Liver (tissue), 9 donors: ENCODE results near the gene SOHLH1. TPM values are rescaled to one million over a fixed set of nuclear protein-coding genes. Genes with fewer than 3 reads are reported as not detected.

ENCODE experiments used
- DNase-seq: peaks from one replicate; pipeline ENCODE4 v3.0.0-alpha.2; 2017; ENCODE audit warnings: low spot score
- H3K27ac ChIP-seq, 2 donors: one replicate each; pipeline ENCODE4 v1.7.0; 2013; ENCODE audit warnings: inconsistent platforms in 2 of 2, low read length in 2 of 2, control low read depth in 1 of 2, low read depth in 1 of 2, mild to moderate bottlenecking in 1 of 2
- H3K27me3 ChIP-seq, 4 donors: one replicate each; pipeline versions ENCODE4 v1.6.1 to v1.7.0; 2013; ENCODE audit warnings: low read length in 3 of 4, inconsistent platforms in 1 of 4, mild to moderate bottlenecking in 1 of 4, moderate library complexity in 1 of 4; ENCODE audit not compliant: control insufficient read depth in 4 of 4, insufficient read depth in 4 of 4
- H3K36me3 ChIP-seq, 4 donors: one replicate each; pipeline versions ENCODE4 v1.6.1 to v1.7.0; 2013; ENCODE audit warnings: low read length in 3 of 4, mild to moderate bottlenecking in 3 of 4, low read depth in 1 of 4, moderate library complexity in 1 of 4; ENCODE audit not compliant: control insufficient read depth in 4 of 4, insufficient read depth in 3 of 4
- H3K4me1 ChIP-seq, 4 donors: one replicate each; pipeline versions ENCODE4 v1.6.1 to v1.7.0; 2013; ENCODE audit warnings: low read length in 3 of 4, mild to moderate bottlenecking in 3 of 4, moderate library complexity in 1 of 4; ENCODE audit not compliant: control insufficient read depth in 4 of 4, insufficient read depth in 4 of 4
- H3K4me3 ChIP-seq, 3 donors: one replicate each; pipeline versions ENCODE4 v1.6.1 to v1.7.0; 2013; ENCODE audit warnings: low read length in 3 of 3, control low read depth in 1 of 3, low read depth in 1 of 3, mild to moderate bottlenecking in 1 of 3
- H3K9ac ChIP-seq, 2 donors: one replicate each; pipeline ENCODE4 v1.7.0; 2013; ENCODE audit warnings: low read length in 2 of 2, mild to moderate bottlenecking in 2 of 2, moderate library complexity in 2 of 2, control low read depth in 1 of 2, low read depth in 1 of 2
- H3K9me3 ChIP-seq, 4 donors: one replicate each; pipeline versions ENCODE4 v1.6.1 to v1.7.0; 2013; ENCODE audit warnings: low read length in 3 of 4; ENCODE audit not compliant: control insufficient read depth in 4 of 4
- EGR1 ChIP-seq, 2 donors: IDR thresholded peaks; 2 replicates each; pipeline ENCODE4 v1.6.1; 2016 to 2018; ENCODE audit warnings: antibody characterized with exemption in 2 of 2, low read depth in 2 of 2
- FOXA1 ChIP-seq: IDR thresholded peaks from 2 replicates; pipeline ENCODE4 v1.6.1; 2016; ENCODE audit warnings: antibody characterized with exemption
- FOXA2 ChIP-seq: IDR thresholded peaks from 2 replicates; pipeline ENCODE4 v1.6.1; 2016; ENCODE audit warnings: antibody characterized with exemption
- GABPA ChIP-seq, 2 donors: IDR thresholded peaks in 1 of 2; conservative IDR thresholded peaks in 1 of 2; 2 replicates each; pipeline ENCODE4 v1.6.1; 2016; ENCODE audit warnings: antibody characterized with exemption in 2 of 2, mild to moderate bottlenecking in 1 of 2, moderate library complexity in 1 of 2
- HNF4A ChIP-seq, 2 donors: conservative IDR thresholded peaks; 2 replicates each; pipeline ENCODE4 v1.6.1; 2016; ENCODE audit warnings: antibody characterized with exemption in 2 of 2, mild to moderate bottlenecking in 2 of 2
- HNF4G ChIP-seq: IDR thresholded peaks from 2 replicates; pipeline ENCODE4 v1.6.1; 2016; ENCODE audit warnings: antibody characterized with exemption
- JUND ChIP-seq, 2 donors: IDR thresholded peaks; 2 replicates each; pipeline ENCODE4 v1.6.1; 2016; ENCODE audit warnings: antibody characterized with exemption in 2 of 2
- NR2F2 ChIP-seq: IDR thresholded peaks from 2 replicates; pipeline ENCODE4 v1.6.1; 2016; ENCODE audit warnings: antibody characterized with exemption
- RAD21 ChIP-seq, 2 donors: IDR thresholded peaks; 2 replicates each; pipeline ENCODE4 v1.6.1; 2016; ENCODE audit warnings: antibody characterized with exemption in 2 of 2, mild to moderate bottlenecking in 2 of 2
- RXRA ChIP-seq, 2 donors: IDR thresholded peaks; 2 replicates each; pipeline ENCODE4 v1.6.1; 2017 to 2018; ENCODE audit warnings: antibody characterized with exemption in 2 of 2, mild to moderate bottlenecking in 1 of 2
- SP1 ChIP-seq: IDR thresholded peaks from 2 replicates; pipeline ENCODE4 v1.6.1; 2018; ENCODE audit warnings: antibody characterized with exemption, mild to moderate bottlenecking
- YY1 ChIP-seq: IDR thresholded peaks from 2 replicates; pipeline ENCODE4 v1.6.1; 2016; ENCODE audit warnings: antibody characterized with exemption, mild to moderate bottlenecking
- WGBS: extraction: QIAGEN DNeasy Blood & Tissue Kit; methylation state at CpG from one replicate; pipeline ENCODE4 v1.1.7; 2013; 5-methylcytosine and 5-hydroxymethylcytosine counted together
- polyA plus RNA-seq, 2 donors: library from polyadenylated mRNA; stranded (reverse) in 1 of 2; unstranded in 1 of 2; fragments of 200-250 nt in 1 of 2; fragments of >200 nt in 1 of 2; fragmentation: Nextera tagmentation in 1 of 2; extraction: Ambion mirVana in 1 of 2; gene quantifications; one replicate each; pipeline versions ENCODE4 v1.2.1 to v1.2.3, GENCODE V29; 2013 to 2015
- total RNA-seq, 2 donors: library from RNA; depleted of rRNA; stranded (reverse); fragments of >200 nt; gene quantifications; one replicate each; pipeline ENCODE4 v1.2.3, GENCODE V29; 2014
- TF ChIP-seq, protein P1 (sequence below): IDR thresholded peaks from 2 replicates; pipeline ENCODE4 v1.6.1; 2016; ENCODE audit warnings: antibody characterized with exemption
- TF ChIP-seq, protein P2 (sequence below): fragments of 150-350 bp; IDR thresholded peaks from 2 replicates; pipeline ENCODE4 v1.5.1; 2017; ENCODE audit warnings: improper control_type of control experiment, low read depth, low read length; ENCODE audit not compliant: missing input control
- TF ChIP-seq, protein P3 (sequence below): IDR thresholded peaks from 2 replicates; pipeline ENCODE4 v1.6.1; 2016; ENCODE audit warnings: antibody characterized with exemption, mild to moderate bottlenecking
- TF ChIP-seq, protein P4 (sequence below): IDR thresholded peaks from 2 replicates; pipeline ENCODE4 v1.6.1; 2016; ENCODE audit warnings: antibody characterized with exemption
- TF ChIP-seq, protein P5 (sequence below): IDR thresholded peaks from 2 replicates; pipeline ENCODE4 v1.6.1; 2016; ENCODE audit warnings: antibody characterized with exemption
- donor health status: healthy.
- donor health status: healthy.
- donor health status: healthy.
- donor health status: healthy.
- donor health status: healthy.

SOHLH1 gene
- total and polyA plus RNA-seq, 4 donors = not detected

DNA sequence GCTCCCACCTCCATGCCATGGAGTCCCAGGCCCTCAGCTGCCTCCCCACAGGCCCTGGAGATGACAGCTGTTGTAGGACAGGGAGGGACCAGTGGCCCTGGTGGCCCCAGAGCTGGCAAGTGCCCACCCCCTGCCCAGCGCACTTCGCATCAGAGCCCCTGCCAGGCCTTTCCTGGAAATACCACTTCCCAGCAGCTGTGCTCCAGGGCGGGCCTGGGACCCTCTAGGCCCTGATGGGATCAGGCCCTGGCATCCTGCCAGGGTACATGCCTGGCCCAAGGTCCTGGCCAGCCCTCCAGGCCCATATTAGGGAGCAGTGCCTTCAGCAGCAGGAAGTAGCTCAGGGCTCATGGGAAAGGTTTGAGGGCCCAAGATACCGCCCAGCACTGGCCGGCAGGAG is 5.2 kb upstream of the SOHLH1 start:
- no peak overlapping the region for H3K27ac ChIP-seq
- H3K27me3 ChIP-seq = peaks cover 2 to 6% (median 3%) of the 10 kb centered on the region in 4 donors
- no peak overlapping the region for H3K9ac ChIP-seq
- no peak for TF ChIP-seq HNF4A (conservative IDR thresholded peaks at IDR 0.05)
- TF ChIP-seq JUND (IDR thresholded peaks at IDR 0.05) = no peak
- no peak for TF ChIP-seq NR2F2
- TF ChIP-seq, protein P1, sequence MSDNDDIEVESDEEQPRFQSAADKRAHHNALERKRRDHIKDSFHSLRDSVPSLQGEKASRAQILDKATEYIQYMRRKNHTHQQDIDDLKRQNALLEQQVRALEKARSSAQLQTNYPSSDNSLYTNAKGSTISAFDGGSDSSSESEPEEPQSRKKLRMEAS = no peak
- TF ChIP-seq HNF4G = no peak
- TF ChIP-seq EGR1 (IDR thresholded peaks at IDR 0.05; ENCODE audit: low read depth in 2 of 2) = no peak
- TF ChIP-seq FOXA1 = no peak
- TF ChIP-seq SP1 = no peak
- no peak for TF ChIP-seq RAD21 (IDR thresholded peaks at IDR 0.05)
- TF ChIP-seq, protein P2, sequence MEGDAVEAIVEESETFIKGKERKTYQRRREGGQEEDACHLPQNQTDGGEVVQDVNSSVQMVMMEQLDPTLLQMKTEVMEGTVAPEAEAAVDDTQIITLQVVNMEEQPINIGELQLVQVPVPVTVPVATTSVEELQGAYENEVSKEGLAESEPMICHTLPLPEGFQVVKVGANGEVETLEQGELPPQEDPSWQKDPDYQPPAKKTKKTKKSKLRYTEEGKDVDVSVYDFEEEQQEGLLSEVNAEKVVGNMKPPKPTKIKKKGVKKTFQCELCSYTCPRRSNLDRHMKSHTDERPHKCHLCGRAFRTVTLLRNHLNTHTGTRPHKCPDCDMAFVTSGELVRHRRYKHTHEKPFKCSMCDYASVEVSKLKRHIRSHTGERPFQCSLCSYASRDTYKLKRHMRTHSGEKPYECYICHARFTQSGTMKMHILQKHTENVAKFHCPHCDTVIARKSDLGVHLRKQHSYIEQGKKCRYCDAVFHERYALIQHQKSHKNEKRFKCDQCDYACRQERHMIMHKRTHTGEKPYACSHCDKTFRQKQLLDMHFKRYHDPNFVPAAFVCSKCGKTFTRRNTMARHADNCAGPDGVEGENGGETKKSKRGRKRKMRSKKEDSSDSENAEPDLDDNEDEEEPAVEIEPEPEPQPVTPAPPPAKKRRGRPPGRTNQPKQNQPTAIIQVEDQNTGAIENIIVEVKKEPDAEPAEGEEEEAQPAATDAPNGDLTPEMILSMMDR = no peak
- no peak for TF ChIP-seq GABPA (IDR thresholded peaks at IDR 0.05 in 1 of 2, conservative IDR thresholded peaks at IDR 0.05 in 1 of 2)
- TF ChIP-seq, protein P3, sequence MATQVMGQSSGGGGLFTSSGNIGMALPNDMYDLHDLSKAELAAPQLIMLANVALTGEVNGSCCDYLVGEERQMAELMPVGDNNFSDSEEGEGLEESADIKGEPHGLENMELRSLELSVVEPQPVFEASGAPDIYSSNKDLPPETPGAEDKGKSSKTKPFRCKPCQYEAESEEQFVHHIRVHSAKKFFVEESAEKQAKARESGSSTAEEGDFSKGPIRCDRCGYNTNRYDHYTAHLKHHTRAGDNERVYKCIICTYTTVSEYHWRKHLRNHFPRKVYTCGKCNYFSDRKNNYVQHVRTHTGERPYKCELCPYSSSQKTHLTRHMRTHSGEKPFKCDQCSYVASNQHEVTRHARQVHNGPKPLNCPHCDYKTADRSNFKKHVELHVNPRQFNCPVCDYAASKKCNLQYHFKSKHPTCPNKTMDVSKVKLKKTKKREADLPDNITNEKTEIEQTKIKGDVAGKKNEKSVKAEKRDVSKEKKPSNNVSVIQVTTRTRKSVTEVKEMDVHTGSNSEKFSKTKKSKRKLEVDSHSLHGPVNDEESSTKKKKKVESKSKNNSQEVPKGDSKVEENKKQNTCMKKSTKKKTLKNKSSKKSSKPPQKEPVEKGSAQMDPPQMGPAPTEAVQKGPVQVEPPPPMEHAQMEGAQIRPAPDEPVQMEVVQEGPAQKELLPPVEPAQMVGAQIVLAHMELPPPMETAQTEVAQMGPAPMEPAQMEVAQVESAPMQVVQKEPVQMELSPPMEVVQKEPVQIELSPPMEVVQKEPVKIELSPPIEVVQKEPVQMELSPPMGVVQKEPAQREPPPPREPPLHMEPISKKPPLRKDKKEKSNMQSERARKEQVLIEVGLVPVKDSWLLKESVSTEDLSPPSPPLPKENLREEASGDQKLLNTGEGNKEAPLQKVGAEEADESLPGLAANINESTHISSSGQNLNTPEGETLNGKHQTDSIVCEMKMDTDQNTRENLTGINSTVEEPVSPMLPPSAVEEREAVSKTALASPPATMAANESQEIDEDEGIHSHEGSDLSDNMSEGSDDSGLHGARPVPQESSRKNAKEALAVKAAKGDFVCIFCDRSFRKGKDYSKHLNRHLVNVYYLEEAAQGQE = no peak
- no peak for TF ChIP-seq RXRA (IDR thresholded peaks at IDR 0.05)
- TF ChIP-seq, protein P4, sequence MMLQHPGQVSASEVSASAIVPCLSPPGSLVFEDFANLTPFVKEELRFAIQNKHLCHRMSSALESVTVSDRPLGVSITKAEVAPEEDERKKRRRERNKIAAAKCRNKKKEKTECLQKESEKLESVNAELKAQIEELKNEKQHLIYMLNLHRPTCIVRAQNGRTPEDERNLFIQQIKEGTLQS = no peak
- TF ChIP-seq FOXA2 = no peak
- TF ChIP-seq, protein P5, sequence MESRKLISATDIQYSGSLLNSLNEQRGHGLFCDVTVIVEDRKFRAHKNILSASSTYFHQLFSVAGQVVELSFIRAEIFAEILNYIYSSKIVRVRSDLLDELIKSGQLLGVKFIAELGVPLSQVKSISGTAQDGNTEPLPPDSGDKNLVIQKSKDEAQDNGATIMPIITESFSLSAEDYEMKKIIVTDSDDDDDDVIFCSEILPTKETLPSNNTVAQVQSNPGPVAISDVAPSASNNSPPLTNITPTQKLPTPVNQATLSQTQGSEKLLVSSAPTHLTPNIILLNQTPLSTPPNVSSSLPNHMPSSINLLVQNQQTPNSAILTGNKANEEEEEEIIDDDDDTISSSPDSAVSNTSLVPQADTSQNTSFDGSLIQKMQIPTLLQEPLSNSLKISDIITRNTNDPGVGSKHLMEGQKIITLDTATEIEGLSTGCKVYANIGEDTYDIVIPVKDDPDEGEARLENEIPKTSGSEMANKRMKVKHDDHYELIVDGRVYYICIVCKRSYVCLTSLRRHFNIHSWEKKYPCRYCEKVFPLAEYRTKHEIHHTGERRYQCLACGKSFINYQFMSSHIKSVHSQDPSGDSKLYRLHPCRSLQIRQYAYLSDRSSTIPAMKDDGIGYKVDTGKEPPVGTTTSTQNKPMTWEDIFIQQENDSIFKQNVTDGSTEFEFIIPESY = no peak
- TF ChIP-seq YY1 = no peak
- H3K4me1 ChIP-seq = peaks cover 0 to 7% (median 0%) of the 10 kb centered on the region in 4 donors
- H3K4me3 ChIP-seq = no peak overlapping the region
- H3K9me3 ChIP-seq = no peaks in the 10 kb centered on the region
- H3K36me3 ChIP-seq = no peaks in the 10 kb centered on the region
- WGBS = 84% methylated on average over 5 of the region's 5 CpGs
- no peak for DNase-seq

DNA sequence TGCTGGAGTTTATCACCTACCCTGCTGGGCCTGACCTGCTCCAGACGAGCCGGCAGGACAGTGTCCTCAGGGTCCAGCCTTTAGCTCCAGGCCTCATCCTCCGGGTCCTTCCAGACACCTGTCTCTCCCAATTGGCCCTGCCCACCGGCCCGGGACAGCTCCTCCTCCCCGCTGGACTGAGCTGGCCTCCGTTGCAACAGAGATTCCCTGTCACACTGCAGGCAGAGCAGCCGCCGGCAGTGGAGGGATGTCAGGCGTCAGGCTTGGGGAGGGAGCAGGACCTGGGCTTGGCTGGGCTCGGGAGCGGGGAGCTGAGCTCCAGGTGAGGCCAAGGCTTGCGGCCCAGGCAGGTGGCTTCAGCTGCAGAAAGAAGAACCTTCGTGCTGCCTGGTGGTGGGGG is 4.4 kb upstream of the SOHLH1 start:
- Histone ChIP-seq H3K36me3 (no peaks in the 10 kb centered on the region), H3K4me3 (no peak overlapping the region), H3K9ac (no peak overlapping the region), H3K4me1 (peaks cover 0 to 7% (median 0%) of the 10 kb centered on the region in 4 donors), H3K9me3 (no peaks in the 10 kb centered on the region), H3K27ac (no peak overlapping the region), H3K27me3 (peaks cover 2 to 6% (median 3%) of the 10 kb centered on the region in 4 donors)
- DNase-seq = no peak
- 22% methylated on average over 14 of the region's 14 CpGs for WGBS
- TF ChIP-seq, protein P4 = no peak
- TF ChIP-seq HNF4A (conservative IDR thresholded peaks at IDR 0.05) (no peak), FOXA1 (no peak), SP1 (no peak), FOXA2 (no peak), GABPA (IDR thresholded peaks at IDR 0.05 in 1 of 2, conservative IDR thresholded peaks at IDR 0.05 in 1 of 2) (no peak), NR2F2 (no peak)
- TF ChIP-seq, protein P1 = no peak
- TF ChIP-seq, protein P3 = no peak
